Loucy (cell line): ENCODE measurements around the gene PERCC1.

Experiments
- EZH2phosphoT487 ChIP-seq: fragments of 200-600 bp; IDR thresholded peaks from 2 replicates; pipeline ENCODE4 v1.6.1; 2018; ENCODE audit warnings: antibody characterized with exemption, mild to moderate bottlenecking, moderate library complexity, borderline replicate concordance
- TF ChIP-seq, protein P1 (sequence below): fragments of 200-600 bp; sonication (generic); conservative IDR thresholded peaks from 2 replicates; pipeline ENCODE4 v1.5.1; 2014; ENCODE audit warnings: mild to moderate bottlenecking, antibody characterized with exemption, low read length

DNA sequence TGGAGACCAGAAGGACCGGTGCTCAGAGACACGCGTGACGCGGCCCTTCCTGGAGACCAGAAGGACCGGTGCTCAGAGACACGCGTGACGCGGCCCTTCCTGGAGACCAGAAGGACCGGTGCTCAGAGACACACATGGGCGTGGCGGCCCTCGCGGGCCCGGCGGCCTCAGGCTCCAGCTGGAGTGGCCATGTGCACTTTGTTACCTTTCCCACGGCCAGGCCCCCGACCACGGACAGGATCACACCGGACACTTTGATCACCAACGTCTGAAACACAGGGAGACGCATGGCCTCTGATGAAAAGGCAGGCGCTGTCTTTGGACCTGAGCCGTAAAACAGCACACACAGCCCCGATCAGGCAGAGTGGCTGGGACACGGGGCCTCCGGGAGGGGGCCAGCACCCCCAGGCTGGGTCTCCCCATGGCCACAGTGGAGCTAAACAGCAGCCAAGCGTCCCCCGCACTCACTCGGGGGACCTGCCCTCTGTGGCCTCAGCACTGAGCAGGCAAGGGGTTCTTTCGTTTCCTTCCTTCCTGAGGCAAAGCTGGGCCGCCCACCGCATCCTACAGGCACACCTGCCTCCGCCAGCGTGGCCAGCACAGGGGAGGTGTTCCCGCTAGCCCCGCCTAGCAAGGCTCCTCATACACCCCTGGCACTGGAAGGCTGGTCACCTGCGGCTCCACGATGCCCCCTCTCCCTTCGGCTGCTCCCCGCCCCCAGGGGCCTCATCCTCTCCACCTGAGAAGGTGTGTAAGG is 26.8 kb downstream of the PERCC1 start:
- TF ChIP-seq, protein P1, sequence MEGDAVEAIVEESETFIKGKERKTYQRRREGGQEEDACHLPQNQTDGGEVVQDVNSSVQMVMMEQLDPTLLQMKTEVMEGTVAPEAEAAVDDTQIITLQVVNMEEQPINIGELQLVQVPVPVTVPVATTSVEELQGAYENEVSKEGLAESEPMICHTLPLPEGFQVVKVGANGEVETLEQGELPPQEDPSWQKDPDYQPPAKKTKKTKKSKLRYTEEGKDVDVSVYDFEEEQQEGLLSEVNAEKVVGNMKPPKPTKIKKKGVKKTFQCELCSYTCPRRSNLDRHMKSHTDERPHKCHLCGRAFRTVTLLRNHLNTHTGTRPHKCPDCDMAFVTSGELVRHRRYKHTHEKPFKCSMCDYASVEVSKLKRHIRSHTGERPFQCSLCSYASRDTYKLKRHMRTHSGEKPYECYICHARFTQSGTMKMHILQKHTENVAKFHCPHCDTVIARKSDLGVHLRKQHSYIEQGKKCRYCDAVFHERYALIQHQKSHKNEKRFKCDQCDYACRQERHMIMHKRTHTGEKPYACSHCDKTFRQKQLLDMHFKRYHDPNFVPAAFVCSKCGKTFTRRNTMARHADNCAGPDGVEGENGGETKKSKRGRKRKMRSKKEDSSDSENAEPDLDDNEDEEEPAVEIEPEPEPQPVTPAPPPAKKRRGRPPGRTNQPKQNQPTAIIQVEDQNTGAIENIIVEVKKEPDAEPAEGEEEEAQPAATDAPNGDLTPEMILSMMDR, result no peak
- no peak for TF ChIP-seq EZH2phosphoT487
